T47D (cell line): Measurements from ENCODE around the gene XPO5.

Experiments
- DNase-seq, 2 experiments: peaks; one replicate each; pipeline versions ENCODE4 v3.0.0 to v3.0.0-alpha.2; 2011 to 2012; ENCODE audit warnings: low read depth in 1 of 2, low spot score in 1 of 2
- JUND ChIP-seq: IDR thresholded peaks from 2 replicates; pipeline ENCODE4 v1.6.1; 2012; ENCODE audit warnings: low read depth
- in situ Hi-C: cut with HindIII; loops from 2 replicates; pipeline ENCODE4 v1.10.0; 2016; ENCODE audit warnings: low sequenced_read_pairs, low pct_unique_long_range_greater_than_20kb

XPO5 gene

GRCh38 chr6:43575772-43576551, at the start of gene XPO5, which contains the start of gene POLH:
Gene XPO5 (minus strand): TSS chr6:43576038. CDS start chr6:43575864, 174 bp downstream.
Gene POLH (plus strand): TSS chr6:43576185. CDS start chr6:43582320, 6,135 bp downstream.
- no peak for TF ChIP-seq JUND
- in situ Hi-C loops = no loop called here
- peak; percentile 91 to 95 for DNase-seq

GRCh38 chr6:43625393-43625992, 49.7 kb upstream of the XPO5 start:
- in situ Hi-C loops = no loop called here
- no peak for TF ChIP-seq JUND
- no peak for DNase-seq

- no peak for DNase-seq
- no peak for TF ChIP-seq JUND
- in situ Hi-C loops = no loop called here
Measured at GRCh38 chr6:43624786-43625288, 49.0 kb upstream of the XPO5 start.

GRCh38 chr6:43623880-43624785, 48.3 kb upstream of the XPO5 start:
- TF ChIP-seq JUND = no peak
- in situ Hi-C loops = no loop called here
- DNase-seq = no peak

GRCh38 chr6:43622541-43622940, 46.7 kb upstream of the XPO5 start:
- no peak for TF ChIP-seq JUND
- no peak for DNase-seq
- in situ Hi-C loops = no loop called here

- DNase-seq = no peak
- TF ChIP-seq JUND = no peak
- in situ Hi-C loops = no loop called here
Measured at GRCh38 chr6:43621836-43622180, 46.0 kb upstream of the XPO5 start.

GRCh38 chr6:43621078-43621835, 45.4 kb upstream of the XPO5 start:
- no peak for DNase-seq
- in situ Hi-C loops = no loop called here
- TF ChIP-seq JUND = no peak

GRCh38 chr6:43616725-43617472, 41.1 kb upstream of the XPO5 start:
- no peak for TF ChIP-seq JUND
- in situ Hi-C loops = no loop called here
- no peak for DNase-seq

GRCh38 chr6:43614396-43614730, 38.5 kb upstream of the XPO5 start:
- in situ Hi-C loops = no loop called here
- no peak for TF ChIP-seq JUND
- DNase-seq = no peak

GRCh38 chr6:43613721-43614395, 38.0 kb upstream of the XPO5 start:
- in situ Hi-C loops = no loop called here
- no peak for DNase-seq

GRCh38 chr6:43610431-43610830, 34.6 kb upstream of the XPO5 start:
- in situ Hi-C loops = no loop called here
- TF ChIP-seq JUND = no peak

More at GRCh38 chr6:43613721-43614395, 38.0 kb upstream of the XPO5 start:
- TF ChIP-seq JUND = no peak

More at GRCh38 chr6:43610431-43610830, 34.6 kb upstream of the XPO5 start:
- DNase-seq = no peak
